ENCODE data around the gene ZNF398.
A peak's percentile ranks its signal among the peaks of the same experiment; 100 is the strongest.

ZNF398 gene

DNA sequence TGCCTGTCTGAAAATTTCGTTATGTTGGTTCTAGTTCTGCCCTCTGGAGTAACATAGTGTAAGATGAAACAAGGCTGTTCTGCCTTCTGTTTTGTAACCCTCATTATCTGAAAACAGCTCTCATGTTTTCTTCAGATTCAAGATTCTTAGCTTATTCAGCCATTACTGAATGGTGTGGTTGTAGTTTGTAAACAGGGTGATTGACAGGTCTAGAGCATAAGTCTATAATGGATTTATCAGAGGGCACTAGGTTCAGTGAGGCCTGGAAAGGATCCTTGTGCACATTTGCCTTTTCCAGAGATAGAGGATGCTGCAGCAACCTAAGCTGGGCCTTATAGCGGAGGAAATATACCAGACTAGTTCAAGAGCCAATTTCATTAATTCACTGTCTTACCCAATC lies 6.1 kb downstream of the ZNF398 start:
- DNase-seq: no peak

DNA sequence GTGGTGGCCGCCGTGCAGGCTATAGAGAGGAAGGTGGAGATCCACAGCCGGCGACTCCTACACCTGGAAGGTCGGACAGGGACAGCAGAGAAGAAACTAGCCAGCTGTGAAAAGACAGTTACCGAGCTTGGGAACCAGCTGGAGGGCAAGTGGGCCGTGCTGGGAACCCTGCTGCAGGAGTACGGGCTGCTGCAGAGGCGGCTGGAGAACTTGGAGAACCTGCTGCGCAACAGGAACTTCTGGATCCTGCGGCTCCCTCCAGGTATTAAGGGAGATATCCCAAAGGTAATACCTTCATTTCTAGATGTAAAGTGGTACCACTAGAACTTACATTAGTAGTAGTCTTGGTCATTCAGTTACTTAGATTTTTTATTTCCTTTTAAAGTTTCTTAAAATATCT lies 6.8 kb downstream of the ZNF398 start:
- DNase-seq: no peak

DNA sequence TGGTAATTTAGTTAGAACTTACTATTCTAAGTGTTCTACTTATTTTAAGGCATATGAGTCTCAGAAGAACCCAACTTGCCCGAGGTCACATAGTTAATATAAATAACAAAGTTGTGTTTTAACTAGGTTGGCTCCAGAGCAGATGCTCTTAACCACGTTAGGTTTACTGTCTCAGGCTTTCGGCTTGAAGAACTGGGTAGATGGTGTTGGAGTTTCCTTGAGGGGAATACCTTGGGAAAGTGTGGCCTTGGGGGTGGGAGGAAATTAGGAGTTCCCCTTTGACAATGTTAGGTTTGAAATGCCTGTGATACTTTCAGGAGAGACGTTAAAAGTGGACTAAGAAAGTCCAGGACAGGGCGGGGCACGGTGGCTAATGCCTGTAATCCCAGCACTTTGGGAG lies 9.6 kb downstream of the ZNF398 start:
- DNase-seq: no peak

DNA sequence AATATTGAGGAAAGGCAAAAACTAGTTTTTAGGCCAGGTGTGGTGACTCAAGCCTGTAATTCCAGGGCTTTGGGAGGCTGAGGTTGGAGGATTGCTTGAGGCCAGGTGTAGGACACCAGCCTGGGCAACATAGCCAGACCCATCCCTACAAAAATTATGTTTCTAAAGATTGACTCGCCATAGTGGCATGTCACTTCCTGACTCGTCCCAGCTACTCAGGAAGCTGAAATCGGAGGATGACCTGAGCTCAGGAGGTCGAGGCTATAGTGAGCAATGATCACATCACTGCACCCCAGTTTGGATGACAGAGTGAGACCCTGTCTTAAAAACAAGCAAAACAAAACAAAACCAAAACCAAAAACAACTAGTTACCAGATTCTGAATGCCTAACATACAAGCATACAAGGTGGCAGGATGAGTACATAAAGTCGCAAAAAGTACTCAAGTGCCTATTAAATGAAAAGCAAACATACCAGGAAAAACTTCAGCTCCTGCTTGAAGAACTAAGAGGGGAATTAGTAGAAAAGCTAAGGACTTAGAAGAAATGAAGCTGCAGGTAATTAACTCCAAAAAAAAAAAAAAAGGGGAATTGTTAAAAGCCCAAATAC lies 14.1 kb downstream of the ZNF398 start:
- no peak for DNase-seq

DNA sequence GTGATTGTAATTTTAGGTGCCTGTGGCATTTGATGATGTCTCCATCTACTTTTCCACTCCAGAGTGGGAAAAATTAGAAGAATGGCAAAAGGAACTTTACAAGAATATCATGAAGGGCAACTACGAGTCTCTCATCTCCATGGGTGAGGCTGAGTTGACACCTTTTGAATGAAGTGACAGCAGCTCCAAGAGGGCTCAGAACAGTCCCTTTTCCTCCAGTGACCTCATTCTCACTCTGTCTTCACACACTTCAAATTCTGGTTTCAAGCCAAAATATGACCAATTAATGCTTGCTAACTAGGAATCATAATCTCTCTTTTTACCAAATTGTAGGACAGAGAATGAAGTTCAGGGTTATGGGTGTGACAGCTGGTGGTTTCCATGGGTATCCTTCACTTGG lies 18.9 kb downstream of the ZNF398 start:
- DNase-seq: no peak

DNA sequence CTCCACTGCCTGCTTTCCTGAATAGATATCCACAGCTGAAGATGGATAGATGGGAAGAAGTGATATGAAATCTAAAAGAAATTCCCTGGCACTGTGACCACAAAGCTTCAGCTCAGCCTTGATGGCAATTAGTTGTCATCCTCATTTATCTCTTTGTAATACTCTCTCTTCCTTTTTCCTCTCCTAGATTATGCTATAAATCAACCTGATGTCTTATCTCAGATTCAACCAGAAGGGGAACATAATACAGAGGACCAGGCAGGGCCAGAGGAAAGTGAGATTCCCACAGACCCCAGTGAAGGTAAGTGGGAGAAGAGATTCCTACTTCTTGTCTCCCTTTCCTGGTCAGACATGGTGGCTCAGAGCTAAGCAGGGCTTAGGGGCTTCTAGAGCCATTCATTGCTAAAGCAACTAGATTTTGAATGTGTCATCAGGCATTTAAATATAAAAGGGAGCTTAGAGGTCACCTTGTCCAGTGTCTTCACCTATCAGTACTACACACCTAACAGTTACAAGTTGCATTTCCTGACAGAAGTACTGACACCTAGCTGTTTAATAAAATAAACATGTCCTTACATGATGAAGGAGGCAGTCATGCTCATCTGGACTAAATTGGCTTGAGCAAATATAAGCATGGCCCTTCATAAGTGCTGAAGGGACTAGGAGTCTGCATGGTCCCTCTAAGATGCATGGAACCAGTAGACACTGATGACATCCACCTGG lies 19.5 kb downstream of the ZNF398 start:
- no peak for DNase-seq

DNA sequence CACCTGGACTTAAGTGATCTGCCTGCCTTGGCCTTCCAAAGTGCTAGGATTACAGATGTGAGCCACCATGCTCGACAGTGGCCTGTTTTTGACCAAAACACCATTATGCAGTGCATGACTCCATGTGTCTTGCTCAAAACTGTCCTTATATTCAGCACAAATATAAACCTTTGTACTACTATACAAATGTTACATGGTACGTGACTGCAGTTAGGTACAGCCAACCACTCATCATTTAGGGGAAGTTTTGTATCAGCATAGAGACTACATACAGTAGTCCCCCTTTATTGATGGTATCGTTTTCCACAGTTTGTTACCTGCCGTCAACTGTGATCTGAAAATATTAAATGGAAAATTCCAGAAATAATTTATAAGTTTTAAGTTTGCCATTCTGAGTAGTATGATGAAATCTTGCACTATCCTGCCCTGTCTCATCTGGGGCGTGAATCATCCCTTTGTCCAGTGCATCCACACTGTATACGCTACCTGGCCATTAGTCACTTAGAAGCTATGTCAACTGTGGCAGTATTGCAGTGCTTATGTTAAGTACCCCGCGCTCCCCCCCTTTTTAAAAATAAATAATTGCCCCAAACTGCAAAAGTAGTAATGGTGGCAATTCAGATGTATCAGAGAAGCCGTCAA lies 24.8 kb downstream of the ZNF398 start:
- no peak for DNase-seq

DNA sequence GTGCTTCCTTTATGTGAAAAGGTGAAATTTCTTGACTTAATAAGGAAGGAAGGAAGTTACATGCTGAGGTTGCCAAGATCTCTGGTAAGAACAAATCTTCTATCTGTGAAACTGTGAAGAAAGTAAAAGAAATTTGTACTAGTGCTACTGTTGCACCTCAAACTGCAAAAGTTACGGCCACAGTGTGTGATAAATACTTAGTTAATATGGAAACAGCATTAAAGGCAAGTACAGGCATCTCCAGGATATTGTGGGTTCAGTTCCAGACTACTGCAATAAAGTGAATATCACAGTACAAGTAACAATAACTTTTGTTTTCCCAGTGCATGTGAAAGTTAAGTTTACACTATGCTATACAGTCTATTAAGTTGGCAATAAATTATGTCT lies 25.3 kb downstream of the ZNF398 start:
- DNase-seq: no peak

DNA sequence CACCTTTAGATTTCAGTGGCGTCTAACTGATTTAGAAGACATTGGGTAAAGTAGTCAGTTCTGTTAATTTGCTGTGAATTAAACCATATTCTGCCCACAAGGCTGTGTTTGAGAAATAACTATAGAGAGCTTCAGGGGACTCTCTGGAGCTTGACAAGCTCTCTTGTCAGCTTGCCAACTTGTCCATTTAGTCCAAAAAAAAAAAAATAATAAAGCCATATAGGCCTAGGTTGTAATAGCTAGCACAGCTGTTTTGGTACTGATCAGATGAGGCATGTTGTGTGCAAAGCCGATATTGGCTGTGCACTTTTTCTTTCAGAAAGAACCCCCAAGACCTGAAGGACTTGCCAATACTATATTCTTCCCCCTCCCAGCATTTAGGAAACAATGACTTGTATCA lies 27.9 kb downstream of the ZNF398 start:
- DNase-seq: no peak

DNA sequence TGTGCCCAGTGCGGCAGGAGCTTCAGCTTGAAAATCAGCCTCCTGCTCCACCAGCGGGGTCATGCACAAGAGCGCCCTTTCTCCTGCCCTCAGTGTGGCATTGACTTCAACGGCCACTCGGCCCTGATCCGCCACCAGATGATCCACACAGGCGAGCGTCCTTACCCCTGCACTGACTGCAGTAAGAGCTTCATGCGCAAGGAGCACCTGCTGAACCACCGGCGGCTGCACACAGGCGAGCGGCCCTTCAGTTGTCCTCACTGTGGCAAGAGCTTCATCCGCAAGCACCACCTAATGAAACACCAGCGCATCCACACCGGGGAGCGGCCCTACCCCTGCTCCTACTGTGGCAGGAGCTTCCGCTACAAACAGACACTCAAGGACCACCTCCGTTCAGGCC lies 32.0 kb downstream of the ZNF398 start:
- no peak for DNase-seq

DNA sequence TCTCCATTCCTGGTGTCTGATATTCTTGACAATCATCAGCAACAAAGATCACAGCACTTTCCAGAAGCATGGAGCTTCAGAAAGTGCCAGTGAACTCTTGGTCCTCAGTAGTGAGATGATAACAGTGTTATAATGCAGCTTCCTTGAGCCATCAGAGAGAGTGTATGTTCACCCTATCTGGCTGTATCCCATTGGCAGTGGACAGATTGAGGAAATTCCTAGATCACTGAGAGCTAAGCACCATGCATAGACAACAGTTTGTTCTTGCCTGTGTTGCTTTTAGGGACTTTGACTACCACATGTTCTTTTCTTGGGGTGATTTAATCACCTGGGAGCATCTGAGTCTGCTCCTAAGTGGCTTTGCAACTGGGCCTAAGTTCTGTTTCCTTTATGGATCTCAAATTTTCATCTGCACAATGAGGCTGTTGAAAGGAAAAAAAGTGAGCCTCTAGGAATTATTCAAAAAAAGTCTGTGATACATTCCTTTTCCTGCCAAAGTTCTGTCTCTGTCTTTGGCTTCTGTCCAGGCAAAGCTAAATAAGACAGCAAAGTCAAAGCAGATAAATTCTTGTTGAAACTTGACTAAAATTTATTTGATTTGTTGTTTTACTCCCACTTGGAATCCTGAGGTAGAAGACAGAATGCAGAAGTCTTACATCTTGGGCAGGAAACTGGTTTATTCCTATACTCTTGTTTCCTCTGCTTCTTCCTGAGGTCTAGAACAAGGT lies 33.6 kb downstream of the ZNF398 start:
- DNase-seq: no peak

DNA sequence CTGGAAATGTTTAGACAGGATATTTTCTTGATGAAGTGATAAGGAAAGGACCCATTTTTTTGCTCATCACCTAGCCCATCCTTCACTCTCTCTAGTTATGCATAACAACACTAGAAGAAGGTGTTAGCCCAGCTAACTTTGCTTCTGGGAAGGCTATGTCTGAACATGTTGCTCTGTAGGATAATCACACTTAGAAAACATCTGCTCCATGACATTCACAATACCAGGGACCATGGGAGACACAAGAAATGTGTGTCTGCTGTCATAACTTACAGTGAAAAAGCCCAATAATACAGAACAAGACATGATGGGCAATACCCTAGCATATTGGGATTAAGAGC lies 34.2 kb downstream of the ZNF398 start:
- DNase-seq: no peak

DNA sequence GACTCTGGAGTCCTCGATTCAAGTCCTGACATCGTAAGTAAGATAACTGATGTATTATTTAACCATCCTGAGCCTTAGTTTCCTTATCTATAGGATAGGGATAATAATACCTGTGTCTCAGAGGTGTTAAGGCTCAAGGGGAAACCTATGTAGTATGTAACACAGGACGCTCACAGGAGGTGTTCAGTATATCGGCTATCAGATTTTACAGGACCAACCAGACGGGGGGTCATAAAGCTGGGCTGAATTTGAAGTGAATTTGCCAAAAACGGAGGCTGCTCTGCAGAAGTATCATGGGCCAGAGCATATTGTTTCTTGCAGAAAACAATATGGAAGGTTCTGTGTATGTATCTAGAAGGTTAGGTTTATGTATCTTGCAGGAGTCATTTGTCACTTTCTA lies 37.0 kb downstream of the ZNF398 start:
- DNase-seq: no peak

DNA sequence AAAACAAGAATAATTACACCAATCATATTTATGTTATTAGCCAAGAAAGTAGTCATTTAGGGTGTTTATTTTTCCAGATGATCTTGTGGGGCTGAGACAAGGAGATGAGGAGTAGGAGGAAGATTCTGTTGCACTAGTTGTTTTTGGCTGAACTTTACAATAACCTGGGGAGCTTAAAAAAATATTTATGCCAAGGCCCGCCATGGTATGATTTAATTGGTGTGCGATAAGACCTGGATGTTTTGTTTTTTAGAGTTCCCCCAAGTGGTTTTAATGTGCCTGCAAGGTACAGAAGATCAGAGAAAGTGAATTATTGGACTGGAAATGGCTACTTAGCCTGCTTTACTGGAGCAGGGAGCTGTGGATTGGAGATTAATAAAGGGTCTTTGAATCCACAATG lies 41.0 kb downstream of the ZNF398 start:
- DNase-seq: no peak

DNA sequence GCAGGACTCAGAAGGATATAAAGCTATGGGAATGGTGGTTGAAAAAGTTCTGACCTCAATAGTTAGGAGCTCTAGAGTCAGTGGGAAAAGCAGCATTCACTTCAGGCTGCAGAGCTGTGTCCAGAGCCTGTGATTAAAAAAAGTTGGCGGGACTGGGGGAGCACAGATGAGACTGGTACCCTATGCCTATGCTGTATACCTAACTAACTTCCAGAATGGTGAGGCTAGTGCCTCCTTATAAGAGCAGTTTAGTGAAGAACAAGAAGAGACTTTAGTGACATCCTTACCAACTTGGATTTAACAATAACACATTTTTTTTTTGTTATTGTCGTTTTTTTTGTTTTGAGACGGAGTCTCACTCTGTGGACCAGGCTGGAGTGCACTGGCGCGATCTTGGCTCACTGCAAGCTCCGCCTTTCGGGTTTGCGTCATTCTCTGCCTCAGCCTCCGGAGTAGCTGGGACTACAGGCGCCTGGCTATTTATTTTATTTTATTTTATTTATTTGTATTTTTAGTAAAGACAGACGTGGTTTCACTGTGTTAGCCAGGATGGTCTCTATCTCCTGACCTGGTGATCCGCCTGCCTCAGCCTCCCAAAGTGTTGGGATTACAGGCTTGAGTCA lies 41.5 kb downstream of the ZNF398 start:
- no peak for DNase-seq

DNA sequence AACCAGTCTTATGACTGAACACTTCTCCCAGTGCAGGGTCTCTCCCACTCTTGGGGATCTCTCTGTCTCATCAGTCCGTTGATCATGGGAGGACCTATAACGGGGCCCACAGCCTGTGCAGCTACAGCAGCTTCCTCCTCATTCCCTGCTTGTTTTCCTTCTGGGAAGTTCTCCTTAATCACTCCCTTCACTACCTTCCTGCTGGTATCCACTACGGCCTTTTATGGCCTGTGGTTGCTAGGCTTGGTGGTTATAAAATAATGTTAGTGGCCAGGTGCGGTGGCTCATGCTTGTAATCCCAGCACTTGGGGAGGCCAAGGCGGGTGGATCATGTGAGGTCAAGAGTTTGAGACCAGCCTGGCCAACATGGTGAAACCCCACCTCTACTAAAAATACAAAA lies 44.6 kb downstream of the ZNF398 start:
- no peak for DNase-seq

DNA sequence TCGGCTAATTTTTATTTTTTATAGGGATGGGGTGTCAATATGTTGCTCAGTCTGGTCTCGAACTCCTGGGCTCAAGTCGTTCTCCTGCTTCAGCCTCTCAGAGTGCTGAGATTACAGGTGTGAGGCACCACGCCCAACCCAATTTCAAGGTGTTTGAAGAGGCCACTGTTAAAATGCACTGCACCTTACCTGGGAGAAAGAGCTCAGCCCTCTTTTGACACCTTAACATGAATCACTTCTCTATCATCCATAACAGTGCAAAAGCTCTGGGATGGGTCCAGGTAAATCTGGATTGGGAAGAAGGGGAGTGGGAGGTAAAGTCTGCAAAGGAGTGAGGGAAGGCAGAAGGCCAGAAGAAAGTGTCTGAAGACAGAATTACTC lies 47.5 kb downstream of the ZNF398 start:
- DNase-seq: no peak

DNA sequence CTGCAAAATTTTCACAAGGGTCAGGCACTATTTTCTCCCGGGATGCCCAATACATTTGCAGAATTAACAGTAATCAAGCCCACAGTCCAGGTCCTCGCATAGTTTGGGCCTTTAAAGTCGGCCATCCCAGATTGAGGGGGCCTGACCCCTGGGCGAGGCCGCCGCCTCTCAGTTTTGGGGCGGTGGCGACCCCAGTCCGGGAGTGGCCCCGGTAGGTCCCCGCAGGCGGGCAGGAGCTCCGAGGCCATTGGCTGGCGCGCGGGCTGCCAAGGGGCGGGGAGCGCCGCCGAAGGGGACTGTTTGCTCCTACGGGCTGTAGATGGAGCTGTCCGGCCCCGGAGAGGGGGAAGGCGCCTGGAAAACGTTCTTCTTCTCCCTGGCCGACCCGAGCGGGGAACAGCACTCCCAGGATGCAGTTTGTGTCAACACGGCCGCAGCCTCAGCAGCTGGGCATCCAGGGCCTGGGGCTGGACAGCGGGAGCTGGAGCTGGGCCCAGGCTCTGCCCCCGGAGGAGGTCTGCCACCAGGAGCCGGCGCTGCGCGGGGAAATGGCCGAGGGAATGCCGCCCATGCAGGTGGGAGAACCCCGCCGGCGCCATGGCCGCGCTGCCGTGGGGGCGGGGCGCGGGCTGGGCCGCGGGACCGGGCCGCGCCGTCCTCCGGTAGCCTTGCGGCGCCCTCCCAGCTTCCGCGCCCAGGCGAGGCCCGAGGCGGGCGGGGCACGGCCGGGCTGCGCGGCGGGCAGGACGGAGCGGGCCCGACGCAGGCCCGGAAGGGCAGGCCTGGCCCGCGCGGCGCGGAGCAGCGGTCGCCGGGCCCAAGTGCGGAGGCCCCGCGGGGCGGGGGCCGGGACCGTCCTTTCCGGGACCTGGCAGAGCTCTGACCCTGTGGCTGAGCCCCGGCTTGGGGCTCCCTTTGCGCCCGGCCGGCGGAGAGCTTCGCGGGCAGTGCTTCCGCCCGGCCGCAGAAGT lies 48.2 kb downstream of the ZNF398 start, which contains the start of gene ZNF282:
ZNF282 (plus strand) TSS at position 367 of the 971 bp plus-strand sequence; CDS start at position 411, 44 bp downstream.
- DNase-seq: peak; percentile 46

DNA sequence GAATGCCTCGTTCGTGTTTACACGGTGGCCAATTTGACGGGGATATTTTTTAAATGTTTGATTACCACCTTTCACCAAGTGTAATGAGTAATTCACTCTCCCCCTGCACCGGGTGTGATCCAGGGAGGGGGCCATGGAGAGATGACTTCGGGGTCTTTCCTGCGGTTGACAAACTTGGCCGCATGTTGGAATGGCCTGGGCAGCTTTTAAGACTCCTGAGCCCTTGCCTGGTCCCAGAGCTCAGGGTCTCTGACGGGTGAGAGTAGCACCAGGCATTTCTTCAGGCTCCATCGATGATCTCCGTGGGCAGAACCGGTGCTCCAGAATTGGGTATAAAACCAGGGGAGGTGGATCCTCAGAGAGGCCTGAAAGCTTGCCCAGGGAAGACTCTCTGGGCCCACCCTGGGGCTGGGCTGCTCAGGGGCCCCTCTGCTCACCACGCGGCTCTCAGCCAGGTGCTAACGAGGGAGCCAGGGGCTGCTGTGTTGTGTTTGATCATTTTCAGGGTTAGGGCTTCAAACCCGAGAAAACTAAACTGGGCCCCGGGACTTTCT lies 49.0 kb downstream of the ZNF398 start:
- DNase-seq: no peak

DNA sequence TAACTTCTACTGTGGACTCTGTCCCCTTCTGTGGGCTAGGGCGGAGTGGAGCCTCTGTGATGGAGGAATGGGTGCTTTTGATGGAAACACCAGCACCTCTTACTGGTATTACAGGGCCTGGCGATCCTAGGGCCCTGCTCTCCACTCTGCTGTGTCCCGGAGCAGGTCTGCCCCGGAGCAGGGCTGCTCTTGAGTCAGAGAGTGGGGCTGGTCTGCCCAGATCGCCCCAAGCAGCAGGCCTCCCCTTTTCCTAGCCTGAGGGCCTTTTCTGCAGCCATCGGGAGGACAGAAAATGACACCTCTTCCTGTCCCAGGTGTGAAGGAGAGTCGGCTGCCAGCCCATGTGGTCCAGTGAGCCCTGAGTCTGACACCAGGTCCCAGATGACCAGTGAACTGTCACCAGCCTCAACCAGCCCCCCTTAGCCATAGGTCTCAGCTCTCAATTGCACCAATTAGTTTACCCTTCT lies 49.5 kb downstream of the ZNF398 start:
- DNase-seq: no peak

DNA sequence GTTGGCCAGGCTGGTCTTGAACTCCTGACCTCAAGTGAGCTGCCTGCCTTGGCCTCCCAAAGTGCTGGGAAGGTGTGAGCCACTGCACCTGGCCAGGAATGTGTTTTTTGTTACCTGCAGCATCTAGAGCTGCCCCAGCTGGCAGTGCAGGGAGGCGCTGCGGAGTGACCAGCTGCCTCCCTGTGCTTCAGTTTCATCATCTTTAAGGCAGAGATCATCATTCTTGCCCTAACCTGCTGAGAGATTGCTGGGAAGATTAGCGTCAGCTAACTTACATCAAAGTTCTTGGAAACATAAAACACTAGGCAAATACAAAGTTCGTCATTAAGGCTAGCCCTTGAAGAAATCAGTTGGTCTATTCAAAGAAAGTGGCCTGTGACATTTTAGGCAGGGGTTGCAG lies 50.4 kb downstream of the ZNF398 start:
- DNase-seq: no peak

Data from activated CD4-positive, alpha-beta T cell treated with anti-CD3 and anti-CD28 coated beads for 1 hour (primary cell).